Trophoblast cell (in vitro differentiated cells and primary cell): ENCODE data around the gene SCARF2.
"Not testable (repeated sequence)": the region's sequence is repeated elsewhere in the genome, so short reads cannot be mapped to it uniquely, and the experiment has no call there.

Experiments
- DNase-seq, 2 donors: peaks; one replicate each; pipeline ENCODE4 v3.0.0-alpha.2; 2016
- H2AFZ ChIP-seq: 2 replicates; pipeline ENCODE4 v1.6.1; 2013; ENCODE audit warnings: low read length, moderate library complexity, mild to moderate bottlenecking; ENCODE audit not compliant: insufficient read depth, poor library complexity
- H2AK5ac ChIP-seq: 2 replicates; pipeline ENCODE4 v1.6.1; 2013; ENCODE audit warnings: mild to moderate bottlenecking, low read length
- H2BK120ac ChIP-seq: 2 replicates; pipeline ENCODE4 v1.6.1; 2013; ENCODE audit warnings: low read length, mild to moderate bottlenecking, moderate library complexity; ENCODE audit not compliant: insufficient read depth, poor library complexity
- H2BK12ac ChIP-seq: 2 replicates; pipeline ENCODE4 v1.6.1; 2013; ENCODE audit warnings: mild to moderate bottlenecking, low read length, moderate library complexity
- H2BK5ac ChIP-seq: 2 replicates; pipeline ENCODE4 v1.6.1; 2013; ENCODE audit warnings: low read length, low read depth, moderate library complexity, mild to moderate bottlenecking; ENCODE audit not compliant: poor library complexity
- H3K14ac ChIP-seq: 2 replicates; pipeline ENCODE4 v1.6.1; 2013; ENCODE audit warnings: mild to moderate bottlenecking, low read length
- H3K18ac ChIP-seq: 2 replicates; pipeline ENCODE4 v1.6.1; 2013; ENCODE audit warnings: mild to moderate bottlenecking, low read length
- H3K23ac ChIP-seq: 2 replicates; pipeline ENCODE4 v1.6.1; 2013; ENCODE audit warnings: low read length
- H3K27ac ChIP-seq: 2 replicates; pipeline ENCODE4 v1.5.1; 2013; ENCODE audit warnings: low read depth, mild to moderate bottlenecking, inconsistent platforms, low read length, moderate library complexity
- H3K27me3 ChIP-seq: 2 replicates; pipeline ENCODE4 v1.6.1; 2013; ENCODE audit warnings: inconsistent platforms, mild to moderate bottlenecking, low read length, moderate library complexity; ENCODE audit not compliant: insufficient read depth
- H3K36me3 ChIP-seq, 2 experiments: 1 replicate in 1 of 2; 2 replicates in 1 of 2; pipeline ENCODE4 v1.6.1; 2013; ENCODE audit warnings: low read length in 2 of 2, mild to moderate bottlenecking in 2 of 2, moderate library complexity in 1 of 2; ENCODE audit not compliant: insufficient read depth in 2 of 2, control insufficient read depth in 1 of 2
- H3K4ac ChIP-seq: 2 replicates; pipeline ENCODE4 v1.6.1; 2013; ENCODE audit warnings: low read depth, mild to moderate bottlenecking, low read length, moderate library complexity
- H3K4me1 ChIP-seq, 2 experiments: 1 replicate in 1 of 2; 2 replicates in 1 of 2; pipeline ENCODE4 v1.6.1; 2013; ENCODE audit warnings: low read length in 2 of 2, mild to moderate bottlenecking in 2 of 2, moderate library complexity in 1 of 2; ENCODE audit not compliant: insufficient read depth in 2 of 2, control insufficient read depth in 1 of 2
- H3K4me2 ChIP-seq: 2 replicates; pipeline ENCODE4 v1.6.1; 2013; ENCODE audit warnings: inconsistent platforms, mild to moderate bottlenecking, low read length, moderate library complexity
- H3K4me3 ChIP-seq: 2 replicates; pipeline ENCODE4 v1.5.1; 2013; ENCODE audit warnings: mild to moderate bottlenecking, low read depth, low read length, inconsistent platforms
- H3K79me1 ChIP-seq: one replicate; pipeline ENCODE4 v1.6.1; 2013; ENCODE audit warnings: low read length
- H3K79me2 ChIP-seq: 2 replicates; pipeline ENCODE4 v1.6.1; 2013; ENCODE audit warnings: low read length, mild to moderate bottlenecking; ENCODE audit not compliant: control insufficient read depth, insufficient read depth, poor library complexity
- H3K9ac ChIP-seq: 2 replicates; pipeline ENCODE4 v1.6.1; 2013; ENCODE audit warnings: mild to moderate bottlenecking, low read length
- H3K9me3 ChIP-seq: 2 replicates; pipeline ENCODE4 v1.6.1; 2013; ENCODE audit warnings: low read depth, mild to moderate bottlenecking, control low read depth, inconsistent platforms, low read length; ENCODE audit not compliant: insufficient read depth
- H4K12ac ChIP-seq: 2 replicates; pipeline ENCODE4 v1.6.1; 2013; ENCODE audit warnings: low read depth, mild to moderate bottlenecking, low read length, moderate library complexity
- H4K8ac ChIP-seq: 2 replicates; pipeline ENCODE4 v1.6.1; 2013; ENCODE audit warnings: low read depth, mild to moderate bottlenecking, low read length, moderate library complexity
- H4K91ac ChIP-seq: one replicate; pipeline ENCODE4 v1.6.1; 2013; ENCODE audit warnings: low read depth, mild to moderate bottlenecking, low read length, moderate library complexity
- WGBS: extraction: QIAGEN DNeasy Blood & Tissue Kit; methylation state at CpG from one replicate; pipeline ENCODE4 v1.1.7; 2013; ENCODE audit warnings: missing lambda C conversion rate; ENCODE audit not compliant: insufficient read length, insufficient coverage; ENCODE audit errors: extremely low coverage; 5-methylcytosine and 5-hydroxymethylcytosine counted together

SCARF2 gene

DNA sequence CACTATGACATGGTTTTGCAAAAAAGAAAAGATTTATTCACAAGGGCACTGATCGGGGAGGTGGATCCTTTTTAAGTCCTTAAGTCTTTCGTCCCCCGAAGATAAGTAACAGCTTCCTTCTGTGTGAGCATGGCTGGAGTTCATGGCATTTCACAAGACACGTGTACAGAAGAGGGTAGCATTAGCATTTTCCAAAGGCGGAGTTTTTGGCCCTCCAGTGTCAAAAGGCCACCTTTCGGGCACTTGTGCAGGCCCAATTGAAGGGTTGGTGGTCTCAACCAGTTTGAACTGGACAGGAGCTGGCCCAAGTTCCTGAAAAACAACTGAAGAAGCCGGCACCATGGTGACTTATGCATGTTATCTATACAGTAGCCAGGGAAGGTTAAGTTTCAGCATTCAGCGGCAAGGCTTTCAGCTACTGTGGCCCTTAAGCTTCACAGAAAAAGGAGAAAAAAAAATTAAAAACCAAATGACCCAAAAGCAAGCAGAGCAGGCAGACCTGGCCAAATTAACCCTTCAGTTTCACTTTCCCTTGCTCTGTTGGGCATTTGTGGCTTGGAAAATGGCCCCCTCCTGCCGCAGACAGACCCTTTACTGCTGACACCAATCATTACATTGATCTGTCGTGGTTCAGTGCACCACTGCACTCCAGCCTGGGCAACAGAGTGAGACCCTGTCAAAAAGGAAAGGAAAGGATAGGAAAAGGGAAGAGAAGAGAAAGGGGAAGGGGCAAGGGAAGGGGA lies 25.0 kb downstream of the SCARF2 start:
- no CpG with 5 or more reads among the region's 10 CpGs for WGBS
- H3K23ac ChIP-seq, result no peak overlapping the region
- H3K9me3 ChIP-seq, result no peaks in the 10 kb centered on the region

DNA sequence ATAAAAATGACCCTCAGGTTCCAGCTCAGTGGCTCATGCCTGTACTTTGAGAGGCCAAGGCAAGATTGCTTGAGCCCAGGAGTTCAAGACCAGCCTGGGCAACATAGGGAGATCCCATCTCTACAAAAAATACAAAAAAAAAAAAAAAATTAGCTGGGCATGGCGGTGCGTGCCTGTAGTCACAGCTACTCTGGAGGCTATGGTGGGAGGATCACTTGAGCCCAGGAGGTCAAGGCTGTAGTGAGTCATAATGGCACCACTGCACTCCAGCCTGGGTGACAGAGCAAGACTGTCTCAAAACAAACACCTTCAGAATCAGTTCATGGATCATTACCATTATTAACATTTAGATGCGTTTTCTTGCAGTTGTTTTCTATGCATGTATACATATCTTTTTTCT lies 28.2 kb downstream of the SCARF2 start:
- H3K9ac ChIP-seq, H3K14ac ChIP-seq, H4K8ac ChIP-seq, H3K18ac ChIP-seq, H2BK5ac ChIP-seq, H3K27me3 ChIP-seq, H3K9me3 ChIP-seq, H3K27ac ChIP-seq, DNase-seq, H3K23ac ChIP-seq, H2AFZ ChIP-seq, H2BK120ac ChIP-seq, H3K4ac ChIP-seq, H4K12ac ChIP-seq, H2AK5ac ChIP-seq, H4K91ac ChIP-seq, H2BK12ac ChIP-seq, H3K4me3 ChIP-seq, H3K4me2 ChIP-seq, H3K79me2 ChIP-seq, H3K4me1 ChIP-seq, H3K79me1 ChIP-seq: not testable (repeated sequence)
- WGBS, result no CpG with 5 or more reads among the region's 3 CpGs
- peaks cover 29 to 34% of the 10 kb centered on the region in 2 experiments for H3K36me3 ChIP-seq

More for the DNA sequence above, 25.0 kb downstream of the SCARF2 start:
- Histone ChIP-seq H3K18ac (no peak overlapping the region), H4K12ac (no peak overlapping the region), H3K79me2 (no peaks in the 10 kb centered on the region), H3K79me1 (no peaks in the 10 kb centered on the region), H3K4me1 (no peaks in the 10 kb centered on the region), H3K27me3 (no peaks in the 10 kb centered on the region), H2BK120ac (no peak overlapping the region), H3K27ac (no peak overlapping the region), H4K91ac (no peak overlapping the region), H3K36me3 (peaks cover 4 to 5% of the 10 kb centered on the region in 2 experiments), H3K9ac (no peak overlapping the region), H3K4me2 (no peak overlapping the region), H4K8ac (no peak overlapping the region), H3K4ac (no peak overlapping the region), H2AK5ac (no peak overlapping the region), H3K4me3 (no peak overlapping the region), H2BK12ac (no peak overlapping the region), H2BK5ac (no peak overlapping the region), H2AFZ (no peak overlapping the region), H3K14ac (no peak overlapping the region)
- no peak for DNase-seq

GRCh38 chr22:20408891-20409290 lies 28.7 kb downstream of the SCARF2 start:
- Histone ChIP-seq H3K18ac (no peak overlapping the region), H4K8ac (no peak overlapping the region), H3K4me1 (no peaks in the 10 kb centered on the region), H2BK5ac (no peak overlapping the region), H3K9ac (no peak overlapping the region), H3K36me3 (peaks cover 29 to 37% of the 10 kb centered on the region in 2 experiments), H2AFZ (no peak overlapping the region), H3K79me2 (no peaks in the 10 kb centered on the region), H3K4me3 (no peak overlapping the region), H2BK120ac (no peak overlapping the region), H3K14ac (no peak overlapping the region), H4K91ac (no peak overlapping the region), H3K27me3 (no peaks in the 10 kb centered on the region), H3K4ac (no peak overlapping the region), H3K4me2 (no peak overlapping the region), H4K12ac (no peak overlapping the region), H3K23ac (no peak overlapping the region), H3K27ac (no peak overlapping the region), H3K79me1 (no peaks in the 10 kb centered on the region), H2AK5ac (no peak overlapping the region), H2BK12ac (no peak overlapping the region), H3K9me3 (peaks cover under 1% of the 10 kb centered on the region)
- no peak for DNase-seq
- WGBS, result no CpG with 5 or more reads among the region's 4 CpGs

- H3K9me3 ChIP-seq, result peaks cover 2% of the 10 kb centered on the region
- no peaks in the 10 kb centered on the region for H3K27me3 ChIP-seq
- H2BK12ac ChIP-seq, result no peak overlapping the region
- peaks cover 35 to 47% of the 10 kb centered on the region in 2 experiments for H3K36me3 ChIP-seq
- H3K14ac ChIP-seq, result no peak overlapping the region
- no peak overlapping the region for H2BK120ac ChIP-seq
- no peak overlapping the region for H3K4me2 ChIP-seq
- no peak overlapping the region for H3K4ac ChIP-seq
- WGBS, result no CpG with 5 or more reads among the region's 3 CpGs
- no peak overlapping the region for H3K4me3 ChIP-seq
- no peak overlapping the region for H4K91ac ChIP-seq
- no peak overlapping the region for H3K9ac ChIP-seq
- H2AFZ ChIP-seq, result no peak overlapping the region
- no peaks in the 10 kb centered on the region for H3K4me1 ChIP-seq
- H4K8ac ChIP-seq, result no peak overlapping the region
- H3K27ac ChIP-seq, result no peak overlapping the region
- no peak overlapping the region for H2AK5ac ChIP-seq
- DNase-seq, result no peak
- H2BK5ac ChIP-seq, result no peak overlapping the region
- H3K23ac ChIP-seq, result no peak overlapping the region
- H4K12ac ChIP-seq, result no peak overlapping the region
- H3K18ac ChIP-seq, result no peak overlapping the region
- no peaks in the 10 kb centered on the region for H3K79me2 ChIP-seq
- H3K79me1 ChIP-seq, result no peaks in the 10 kb centered on the region
Measured at GRCh38 chr22:20407829-20408228, 29.8 kb downstream of the SCARF2 start.
